GM12878 (cell line): ENCODE measurements around the gene SNX19. TPM values are rescaled to one million over a fixed set of nuclear protein-coding genes. Genes with fewer than 3 reads are reported as not detected.

Experiments
- ATAC-seq: fragments of 200-7000 bp; cut with Tn5 transposase; 3 replicates; pipeline ENCODE4 v1.9.1; 2020; ENCODE audit warnings: mild to moderate bottlenecking, moderate library complexity
- BruUV-seq: library from RNA; stranded (reverse); fragments of 400-500 nt; replicated peaks from 2 replicates; lab custom pipeline; 2021; lab: Mats Ljungman, UMichigan
- CTCF ChIA-PET: fragments of 300-600 bp; sonication (Branson Sonifier 250); formaldehyde crosslinking; extraction: SDS; loops from one replicate; lab custom pipeline; 2021; ENCODE audit warnings: inconsistent platforms; lab: Yijun Ruan, JAX
- POLR2A ChIA-PET: fragments of 350-600 bp; formaldehyde crosslinking; extraction: SDS; loops from one replicate; lab custom pipeline; 2021; ENCODE audit warnings: inconsistent platforms; lab: Charles Lee
- RAD21 ChIA-PET: fragments of 300-600 bp; sonication (Branson Sonifier 250); formaldehyde crosslinking; loops from one replicate; lab custom pipeline; 2023; ENCODE audit warnings: antibody characterized with exemption; ENCODE audit not compliant: unreplicated experiment; lab: Charles Lee
- SMC1A ChIA-PET: fragments of 300-600 bp; sonication (Branson Sonifier 250); formaldehyde crosslinking; loops from one replicate; lab custom pipeline; 2023; ENCODE audit not compliant: unreplicated experiment, uncharacterized antibody; lab: Charles Lee
- DNase-seq: peaks from one replicate; pipeline ENCODE4 v3.0.0-alpha.2; 2011; ENCODE audit warnings: low read depth, low spot score
- FAIRE-seq: peaks from 3 replicates; lab custom pipeline; 2011; peaks lifted over from hg19 to GRCh38; lab: Jason Lieb, UNC
- H2AFZ ChIP-seq: 2 replicates; pipeline ENCODE4 v1.6.0; 2011; ENCODE audit warnings: low read depth, low read length, control low read depth; ENCODE audit not compliant: control insufficient read depth
- H3K27ac ChIP-seq: 2 replicates; pipeline ENCODE4 v1.5.1; 2011; ENCODE audit warnings: control low read depth; ENCODE audit not compliant: control insufficient read depth, insufficient read depth
- H3K27me3 ChIP-seq, 2 experiments: replicated peaks in 1 of 2; 2 replicates each; pipeline versions ENCODE4 v1.6.0 to v1.6.1; 2011; ENCODE audit warnings: low read length in 1 of 2; ENCODE audit not compliant: control insufficient read depth in 2 of 2, insufficient read depth in 2 of 2
- H3K36me3 ChIP-seq, 2 experiments: 2 replicates each; pipeline ENCODE4 v1.5.1; 2011; ENCODE audit warnings: low read length in 1 of 2; ENCODE audit not compliant: control insufficient read depth in 2 of 2, insufficient read depth in 2 of 2
- H3K4me1 ChIP-seq: 2 replicates; pipeline ENCODE4 v1.6.1; 2011; ENCODE audit warnings: mild to moderate bottlenecking, low read length, moderate library complexity, mixed read lengths; ENCODE audit not compliant: control insufficient read depth, insufficient read depth
- H3K4me2 ChIP-seq: 2 replicates; pipeline ENCODE4 v1.6.0; 2011; ENCODE audit warnings: control low read depth; ENCODE audit not compliant: control insufficient read depth, insufficient read depth
- H3K4me3 ChIP-seq: fragments of 200-600 bp; sonication (generic); 2 replicates; pipeline ENCODE4 v1.5.1; 2016
- H3K79me2 ChIP-seq: 2 replicates; pipeline ENCODE4 v1.6.0; 2011; ENCODE audit warnings: low read length; ENCODE audit not compliant: control insufficient read depth, insufficient read depth
- H3K9ac ChIP-seq: 2 replicates; pipeline ENCODE4 v1.8.0; 2011; ENCODE audit warnings: low read length, control low read depth, mixed read lengths; ENCODE audit not compliant: control insufficient read depth, insufficient read depth
- H3K9me3 ChIP-seq: replicated peaks from 3 replicates; pipeline ENCODE4 v1.5.1; 2011; ENCODE audit warnings: mild to moderate bottlenecking, low read length; ENCODE audit not compliant: control insufficient read depth, insufficient read depth
- H4K20me1 ChIP-seq: 2 replicates; pipeline ENCODE4 v1.6.0; 2011; ENCODE audit not compliant: control insufficient read depth, insufficient read depth
- CHD4 ChIP-seq: fragments of 200-600 bp; sonication (generic); IDR thresholded peaks from 2 replicates; pipeline ENCODE4 v1.6.1; 2016; ENCODE audit warnings: mild to moderate bottlenecking
- EED ChIP-seq: sonication (generic); IDR thresholded peaks from 2 replicates; pipeline ENCODE4 v1.6.1; 2016; ENCODE audit warnings: antibody characterized with exemption, low read depth
- GATAD2B ChIP-seq: fragments of 450-650 bp; conservative IDR thresholded peaks from 2 replicates; pipeline ENCODE4 v1.6.1; 2017; ENCODE audit warnings: low read depth, mild to moderate bottlenecking, moderate library complexity
- IKZF1 ChIP-seq: fragments of 450-650 bp; conservative IDR thresholded peaks from 2 replicates; pipeline ENCODE4 v1.6.1; 2017; ENCODE audit warnings: antibody characterized with exemption, mild to moderate bottlenecking
- IRF5 ChIP-seq: fragments of 450-650 bp; IDR thresholded peaks from 2 replicates; pipeline ENCODE4 v1.6.1; 2017; ENCODE audit warnings: borderline replicate concordance
- NBN ChIP-seq: fragments of 450-650 bp; IDR thresholded peaks from 2 replicates; pipeline ENCODE4 v1.6.1; 2016
- NFXL1 ChIP-seq: fragments of 450-650 bp; IDR thresholded peaks from 2 replicates; pipeline ENCODE4 v1.6.1; 2017; ENCODE audit warnings: antibody characterized with exemption, mild to moderate bottlenecking, borderline replicate concordance
- TAF1 ChIP-seq: IDR thresholded peaks from 2 replicates; pipeline ENCODE4 v1.6.1; 2011; ENCODE audit warnings: mild to moderate bottlenecking, low read depth, low read length, borderline replicate concordance
- ZNF207 ChIP-seq: fragments of 450-650 bp; IDR thresholded peaks from 2 replicates; pipeline ENCODE4 v1.6.1; 2014; ENCODE audit warnings: antibody characterized with exemption, mild to moderate bottlenecking, borderline replicate concordance
- WGBS: methylation state at CpG from one replicate; pipeline ENCODE4 v1.1.6; 2016; ENCODE audit warnings: low lambda C conversion rate; ENCODE audit not compliant: insufficient replicate concordance, insufficient coverage; ENCODE audit errors: missing lambda C conversion rate; 5-methylcytosine and 5-hydroxymethylcytosine counted together
- in situ Hi-C: fragments of 300-500 bp; cut with MboI; formaldehyde crosslinking; loops from 9 replicates; pipeline ENCODE4 v1.14.3; 2018; ENCODE audit warnings: mixed read lengths
- intact Hi-C: fragments of 100-400 bp; cut with micrococcal nuclease; formaldehyde crosslinking; loops from one replicate; pipeline ENCODE4 v1.14.2; 2022; ENCODE audit not compliant: unreplicated experiment
- polyA plus RNA-seq, 11 experiments: library from polyadenylated mRNA; depleted of rRNA in 4 of 11; unstranded in 6 of 11; stranded (reverse) in 5 of 11; fragments of >200 nt; fragmentation: Nextera tagmentation in 4 of 11; fragmentation: Illumina TruSeq in 1 of 11; extraction: Ambion mirVana in 4 of 11; extraction: Trizol in 1 of 11; gene quantifications; 1 replicate in 1 of 11; 2 replicates in 10 of 11; pipeline versions ENCODE4 v1.2.1 to v1.2.3, GENCODE V29; 2011 to 2016; ENCODE audit warnings: inconsistent platforms in 2 of 11, missing spikeins in 2 of 11, low read depth in 1 of 11
- total RNA-seq, 4 experiments: library from RNA; depleted of rRNA in 3 of 4; stranded (reverse); fragments of >200 nt in 3 of 4; fragmentation: Illumina TruSeq in 1 of 4; extraction: Trizol in 1 of 4; gene quantifications; 2 replicates each; pipeline versions ENCODE4 v1.2.1 to v1.2.3, GENCODE V29; 2013 to 2021

SNX19 gene
- total and polyA plus RNA-seq, 10 of the 15 experiments (the other 5 are each of a cell fraction or from before 2014, with no cell fraction given) = 3.0 to 46.9 (median 30.4) TPM

GRCh38 chr11:130897262-130898182 lies 18.8 kb downstream of the SNX19 start:
- no TSS peak for BruUV-seq
- Histone ChIP-seq H3K36me3 (peaks cover 7 to 27% of the 10 kb centered on the region in 2 experiments), H2AFZ (no peak overlapping the region), H4K20me1 (no peaks in the 10 kb centered on the region), H3K4me3 (no peak overlapping the region), H3K4me1 (no peaks in the 10 kb centered on the region), H3K27ac (no peak overlapping the region), H3K9ac (no peak overlapping the region), H3K4me2 (no peak overlapping the region), H3K9me3 (no peaks in the 10 kb centered on the region), H3K79me2 (no peaks in the 10 kb centered on the region), H3K27me3 (no peaks in the 10 kb centered on the region)
- RAD21 ChIA-PET = no interaction called here
- intact Hi-C loops = no loop called here
- WGBS = 90% methylated on average over 16 of the region's 17 CpGs
- POLR2A ChIA-PET = no interaction called here
- in situ Hi-C loops = no loop called here
- CTCF ChIA-PET = interaction anchor here (0.8 to 1.4 kb wide), 2 partner anchors 35 to 766 kb away, joined by 3 to 4 read pairs; no protein-coding TSS in a partner anchor
- FAIRE-seq (no peak), ATAC-seq (no peak), DNase-seq (no peak)
- SMC1A ChIA-PET = no interaction called here
- no peak for TF ChIP-seq GATAD2B
- no peak for TF ChIP-seq EED
- TF ChIP-seq IRF5 = no peak
- TF ChIP-seq ZNF207 = no peak
- TF ChIP-seq NBN = no peak
- TF ChIP-seq TAF1 = no peak
- no peak for TF ChIP-seq CHD4
- TF ChIP-seq IKZF1 = no peak
- no peak for TF ChIP-seq NFXL1
